G401.6 (cell line): ENCODE data around the gene CPOX.
"Not testable (repeated sequence)": the region's sequence is repeated elsewhere in the genome, so short reads cannot be mapped to it uniquely, and the experiment has no call there.

ENCODE experiments used
- FAIRE-seq: peaks from 2 replicates; lab custom pipeline; 2012; peaks lifted over from hg19 to GRCh38; lab: Jason Lieb, UNC

CPOX gene

GRCh38 chr3:98561727-98562521 lies 31.5 kb downstream of the CPOX start:
- FAIRE-seq, result no peak

GRCh38 chr3:98560911-98561310 lies 32.5 kb downstream of the CPOX start:
- FAIRE-seq, result no peak

GRCh38 chr3:98559769-98560168 lies 33.6 kb downstream of the CPOX start:
- not testable (repeated sequence) for FAIRE-seq

- FAIRE-seq, result no peak
These were observed 35.1 kb downstream of the CPOX start for GRCh38 chr3:98558100-98558827.

- FAIRE-seq, result no peak
These were observed 35.9 kb downstream of the CPOX start for GRCh38 chr3:98557324-98558010.

GRCh38 chr3:98556164-98557130 lies 37.0 kb downstream of the CPOX start:
- no peak for FAIRE-seq

- FAIRE-seq, result no peak
These were observed 38.4 kb downstream of the CPOX start for GRCh38 chr3:98555025-98555379.

- FAIRE-seq, result no peak
These were observed 38.8 kb downstream of the CPOX start for GRCh38 chr3:98554580-98554979.

GRCh38 chr3:98553753-98554152 lies 39.7 kb downstream of the CPOX start:
- FAIRE-seq, result no peak

- no peak for FAIRE-seq
These were observed 40.3 kb downstream of the CPOX start for GRCh38 chr3:98553021-98553563.

GRCh38 chr3:98552232-98553020 lies 41.0 kb downstream of the CPOX start:
- FAIRE-seq, result no peak

- no peak for FAIRE-seq
These were observed 41.7 kb downstream of the CPOX start for GRCh38 chr3:98551754-98552153.

- no peak for FAIRE-seq
These were observed 42.2 kb downstream of the CPOX start for GRCh38 chr3:98551236-98551635.

- no peak for FAIRE-seq
These were observed 42.6 kb downstream of the CPOX start for GRCh38 chr3:98550833-98551232.

- no peak for FAIRE-seq
These were observed 44.9 kb downstream of the CPOX start for GRCh38 chr3:98548544-98548943.

- FAIRE-seq, result no peak
These were observed 47.5 kb downstream of the CPOX start for GRCh38 chr3:98545940-98546339.

- FAIRE-seq, result no peak
These were observed 50.8 kb downstream of the CPOX start for GRCh38 chr3:98542623-98543022.

GRCh38 chr3:98541695-98542094 lies 51.7 kb downstream of the CPOX start:
- no peak for FAIRE-seq

- FAIRE-seq, result no peak
These were observed 53.1 kb downstream of the CPOX start for GRCh38 chr3:98540346-98540745.

GRCh38 chr3:98536456-98537017 lies 56.9 kb downstream of the CPOX start:
- FAIRE-seq, result no peak

- no peak for FAIRE-seq
These were observed 58.7 kb downstream of the CPOX start for GRCh38 chr3:98534734-98535133.
